ENCODE measurements around the gene RNASE13. TPM values are rescaled to one million over a fixed set of nuclear protein-coding genes. Genes with fewer than 3 reads are reported as not detected.
A peak's percentile ranks its signal among the peaks of the same experiment; 100 is the strongest.
"Not testable (repeated sequence)": the region's sequence is repeated elsewhere in the genome, so short reads cannot be mapped to it uniquely, and the experiment has no call there.

Gene RNASE13
- total RNA-seq, 1 donor from 2014 or later: 0.12 TPM

- DNase-seq (ENCODE audit: low spot score): no peak
Measured at GRCh38 chr14:21023174-21023573, 11.4 kb downstream of the RNASE13 start.

GRCh38 chr14:21022686-21023085 lies 11.9 kb downstream of the RNASE13 start:
- no peak for DNase-seq (ENCODE audit: low spot score)

- no peak for DNase-seq (ENCODE audit: low spot score)
Measured at GRCh38 chr14:21020977-21021545, 13.5 kb downstream of the RNASE13 start.

- DNase-seq (ENCODE audit: low spot score): no peak
Measured at GRCh38 chr14:21019366-21019765, 15.2 kb downstream of the RNASE13 start.

GRCh38 chr14:21018781-21019180 lies 15.8 kb downstream of the RNASE13 start:
- DNase-seq (ENCODE audit: low spot score): no peak

DNA sequence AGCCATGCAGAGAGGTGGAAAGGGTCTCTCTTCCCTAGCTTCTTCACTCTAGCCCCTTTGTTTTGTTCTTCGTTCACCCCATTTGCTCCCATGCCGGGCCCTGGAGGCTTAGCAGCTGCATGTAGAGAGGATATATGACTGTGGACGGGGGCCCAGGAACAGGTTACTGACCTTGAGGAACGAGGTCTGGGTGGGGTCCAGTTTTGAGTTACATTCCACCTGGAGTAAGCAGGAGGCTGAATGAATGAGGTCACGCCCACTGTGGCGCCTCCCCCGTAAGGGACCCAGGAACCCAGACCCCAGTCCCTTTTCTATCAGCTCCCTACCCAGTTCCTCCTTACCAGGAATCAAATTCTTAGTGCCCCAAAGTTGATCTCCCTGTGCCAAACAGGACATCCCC lies 16.3 kb downstream of the RNASE13 start:
- no peak for DNase-seq (ENCODE audit: low spot score)

- DNase-seq (ENCODE audit: low spot score): no peak
Measured at GRCh38 chr14:21017528-21018245, 16.9 kb downstream of the RNASE13 start.

DNA sequence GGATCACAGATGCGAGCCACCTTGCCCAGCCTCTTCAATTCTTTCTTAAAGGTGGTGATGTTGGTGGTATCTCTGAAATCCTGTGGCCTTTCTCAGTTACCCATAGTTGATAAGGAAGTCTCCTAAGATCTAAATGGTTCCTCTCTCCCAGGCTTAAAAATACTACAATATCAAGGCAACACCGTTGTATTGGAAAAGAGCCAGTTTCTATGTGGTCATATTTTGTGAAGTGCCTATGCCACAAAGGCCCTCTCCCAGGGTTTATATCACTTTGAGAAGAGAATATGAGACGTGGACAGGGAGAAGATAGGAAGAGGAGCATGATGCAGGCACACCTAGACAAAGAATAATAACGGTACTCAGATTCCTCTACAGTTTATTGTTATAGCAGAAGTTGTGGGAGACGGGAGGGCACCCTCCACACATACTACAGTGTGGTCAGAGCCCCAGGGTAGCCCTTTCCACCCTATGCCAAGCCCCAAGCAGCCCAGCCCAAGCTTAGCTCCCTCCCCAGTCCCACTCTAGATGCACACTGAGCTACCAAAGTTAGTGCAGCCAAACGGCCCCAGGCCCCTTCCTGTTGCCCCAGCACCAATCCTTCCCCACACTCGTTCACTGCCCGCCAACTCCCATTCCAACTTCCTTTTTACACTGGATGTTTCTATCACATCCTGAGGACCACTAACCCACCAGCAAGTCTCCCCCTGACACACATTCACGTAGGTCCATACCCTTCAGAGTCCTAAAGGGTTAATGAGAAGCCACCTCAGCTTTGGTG lies 18.0 kb downstream of the RNASE13 start:
- no peak for DNase-seq (ENCODE audit: low spot score)

- no peak for DNase-seq (ENCODE audit: low spot score)
Measured at GRCh38 chr14:21015312-21015711, 19.3 kb downstream of the RNASE13 start.

DNA sequence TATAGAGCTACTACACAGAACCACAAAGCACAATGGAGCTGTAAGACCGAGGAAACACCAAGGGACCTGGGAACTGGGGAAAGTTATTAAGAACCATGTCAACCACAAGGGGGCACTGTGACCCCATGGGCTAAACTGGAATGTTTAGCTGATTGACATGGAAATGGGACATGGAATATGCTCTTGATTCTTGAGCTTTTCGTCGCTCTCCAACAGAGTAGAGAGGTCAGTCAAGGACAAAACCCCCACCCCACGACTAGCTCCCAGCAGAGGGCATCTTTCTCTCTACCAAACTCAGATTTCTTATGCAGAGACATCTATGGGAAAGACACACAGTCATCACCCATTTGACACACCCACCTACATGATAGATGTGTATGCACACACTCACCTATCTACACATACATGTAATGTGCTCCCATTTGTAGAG lies 19.8 kb downstream of the RNASE13 start:
- DNase-seq (ENCODE audit: low spot score): peak; percentile 88

DNA sequence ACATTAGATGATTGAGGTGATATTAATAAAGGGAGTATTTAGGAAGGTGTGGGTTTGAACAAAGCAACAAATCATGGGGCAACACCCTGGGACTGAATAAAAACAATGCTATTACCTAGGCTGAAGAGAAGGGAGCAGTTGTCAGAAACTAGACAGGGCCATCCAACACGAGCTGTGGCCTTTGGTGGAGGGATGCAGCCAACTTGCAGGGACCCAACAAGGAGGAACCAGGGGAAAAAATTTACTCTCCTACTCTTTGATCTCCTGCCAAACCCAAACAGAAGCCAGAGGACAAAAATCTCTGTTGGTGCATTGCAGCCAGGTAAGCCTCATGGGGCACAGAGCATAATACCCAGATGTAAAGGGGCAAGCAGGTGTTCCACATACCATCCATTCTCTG lies 23.5 kb downstream of the RNASE13 start:
- no peak for DNase-seq (ENCODE audit: low spot score)

DNA sequence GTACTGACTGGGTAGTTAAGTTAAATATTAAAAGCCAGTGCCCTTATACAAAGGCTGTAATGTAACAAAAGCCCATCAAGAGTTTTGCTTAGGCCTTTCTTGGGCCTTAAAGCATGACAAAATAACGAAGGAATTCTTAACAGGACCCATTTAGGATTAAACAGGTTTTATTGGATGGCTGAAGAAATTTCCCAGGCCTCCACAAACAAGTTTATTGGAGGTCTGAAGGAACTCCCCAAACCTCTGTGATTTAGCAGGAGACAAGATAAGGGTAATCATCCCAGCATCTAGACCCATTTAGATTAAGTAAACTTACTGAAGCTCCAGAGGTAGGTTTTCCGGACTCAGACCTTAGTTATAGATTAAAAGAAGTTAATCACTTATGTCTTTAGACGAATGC lies 24.9 kb downstream of the RNASE13 start:
- DNase-seq (ENCODE audit: low spot score): not testable (repeated sequence)

DNA sequence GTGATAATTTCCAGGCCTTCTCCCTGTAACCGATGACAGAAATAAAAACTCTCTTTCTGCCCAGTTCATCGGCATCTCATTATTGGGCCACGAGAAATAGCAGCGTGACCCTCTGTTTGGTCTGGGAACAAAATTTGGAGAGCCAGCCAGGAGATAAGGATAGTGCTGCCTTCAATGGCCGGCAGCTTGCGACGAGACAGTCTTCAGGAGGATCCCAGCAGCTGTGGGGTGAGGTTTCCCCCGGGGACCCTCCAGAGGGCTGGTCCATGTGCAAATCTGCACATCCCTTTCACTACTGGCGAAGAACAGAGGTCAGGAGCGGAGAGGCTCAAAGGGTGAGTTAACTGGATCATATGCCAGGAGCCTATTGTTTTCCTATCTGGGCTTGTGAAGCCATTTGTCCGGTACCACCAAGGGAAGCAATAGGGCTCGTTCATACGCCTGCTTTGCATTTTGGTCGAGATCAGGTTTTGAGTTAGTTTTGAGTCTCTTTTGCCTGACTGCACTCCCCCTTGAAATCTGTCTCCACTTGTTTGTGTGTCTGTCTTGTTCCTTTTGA lies 30.7 kb downstream of the RNASE13 start:
- DNase-seq (ENCODE audit: low spot score): no peak

DNA sequence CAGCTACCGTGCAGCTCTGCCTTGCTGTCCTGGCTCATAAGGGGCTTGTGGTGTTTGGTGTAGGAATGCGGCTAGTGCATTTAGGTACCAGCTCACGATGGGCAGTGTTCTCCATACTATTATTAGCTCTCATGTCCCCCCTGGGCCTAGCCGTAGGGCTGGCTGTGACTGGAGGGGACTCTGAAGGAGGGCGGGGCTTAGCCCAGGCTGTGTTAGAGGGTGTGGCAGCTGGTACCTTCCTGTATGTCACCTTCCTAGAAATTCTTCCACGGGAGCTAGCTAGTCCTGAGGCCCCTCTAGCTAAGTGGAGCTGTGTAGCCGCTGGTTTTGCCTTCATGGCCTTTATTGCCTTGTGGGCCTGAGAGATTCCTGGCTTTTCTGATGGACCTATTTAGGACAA lies 33.4 kb downstream of the RNASE13 start:
- no peak for DNase-seq (ENCODE audit: low spot score)

DNA sequence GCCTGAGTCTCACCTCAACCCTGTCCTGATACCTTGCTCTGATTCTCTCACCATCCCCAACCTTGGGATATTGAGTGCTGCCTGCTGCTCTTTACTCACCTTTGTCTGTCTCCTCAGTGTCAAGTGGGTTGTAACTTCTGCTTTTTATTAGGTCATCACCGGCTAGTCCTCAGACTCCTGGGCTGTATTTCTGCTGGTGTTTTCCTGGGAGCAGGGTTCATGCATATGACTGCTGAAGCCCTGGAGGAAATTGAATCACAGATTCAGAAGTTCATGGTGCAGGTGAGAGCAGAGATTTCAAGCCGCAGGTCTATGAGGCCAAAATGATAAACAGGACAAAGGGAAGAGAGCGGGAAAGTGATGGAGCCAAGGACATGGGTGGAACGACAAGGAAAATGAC lies 35.0 kb downstream of the RNASE13 start:
- DNase-seq (ENCODE audit: low spot score): no peak

- DNase-seq (ENCODE audit: low spot score): peak; percentile 64
Measured at GRCh38 chr14:20998674-20999366, 35.8 kb downstream of the RNASE13 start, which contains the start of gene SLC39A2. TSS of gene SLC39A2 (plus strand) at chr14:20999293. CDS start at chr14:20999447, 154 bp downstream.

DNA sequence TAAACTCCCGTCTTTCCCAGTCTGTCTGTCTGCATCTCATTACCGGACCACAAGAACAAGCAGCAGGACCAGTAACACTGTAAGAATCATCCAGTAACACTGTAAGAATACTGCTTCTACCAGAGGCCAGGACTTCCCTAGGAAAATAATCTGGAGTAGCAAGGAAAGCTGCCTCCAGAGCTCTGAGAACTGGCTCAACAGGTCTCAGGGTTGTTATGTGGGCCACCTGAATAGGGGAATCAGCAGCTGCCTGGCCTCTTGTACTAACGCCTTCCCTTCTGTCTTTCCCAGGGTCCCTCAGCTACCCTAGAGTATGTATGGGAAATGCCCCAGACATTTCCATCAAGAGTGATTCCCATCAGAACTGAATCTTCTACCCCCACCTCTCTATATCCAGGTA lies 36.5 kb downstream of the RNASE13 start:
- DNase-seq (ENCODE audit: low spot score): no peak

- no peak for DNase-seq (ENCODE audit: low spot score)
Measured at GRCh38 chr14:20997564-20997963, 37.0 kb downstream of the RNASE13 start.

- no peak for DNase-seq (ENCODE audit: low spot score)
Measured at GRCh38 chr14:20997115-20997514, 37.5 kb downstream of the RNASE13 start.

- DNase-seq (ENCODE audit: low spot score): no peak
Measured at GRCh38 chr14:20996521-20996920, 38.1 kb downstream of the RNASE13 start.

GRCh38 chr14:20989787-20990600 lies 44.6 kb downstream of the RNASE13 start, which contains the start of gene METTL17:
TSS of gene METTL17 (plus strand) at chr14:20989980. CDS start at chr14:20990003, 23 bp downstream.
- DNase-seq (ENCODE audit: low spot score): peak; percentile 94
